ENCODE results near the gene SCCPDH.

The SCCPDH gene

GRCh38 chr1:246778663-246779062 is 54.5 kb downstream of the SCCPDH start (continued):
- no peak for TF ChIP-seq ZNF280D (tag by site-specific recombination; IDR thresholded peaks at IDR 0.05)
- TF ChIP-seq ZNF768 (tag by site-specific recombination; IDR thresholded peaks at IDR 0.05), result no peak
- no peak for TF ChIP-seq ZNF624 (tag by site-specific recombination; IDR thresholded peaks at IDR 0.05)

- POLR2A ChIA-PET, result no interaction called here
- no peak for TF ChIP-seq ZBTB21 (tag by site-specific recombination; IDR thresholded peaks at IDR 0.05)
- TF ChIP-seq HIC1 (tag by site-specific recombination; IDR thresholded peaks at IDR 0.05), result no peak
- TF ChIP-seq ZNF16 (tag by site-specific recombination; IDR thresholded peaks at IDR 0.05; ENCODE audit: low read depth), result no peak
- no peak for TF ChIP-seq ZFHX2 (tag by site-specific recombination; conservative IDR thresholded peaks at IDR 0.05)
- no peak for TF ChIP-seq ZNF423 (tag by site-specific recombination; IDR thresholded peaks at IDR 0.05)
- no peak for TF ChIP-seq ZNF639 (tag by site-specific recombination; IDR thresholded peaks at IDR 0.05)
- TF ChIP-seq ELK4 (IDR thresholded peaks at IDR 0.05; ENCODE audit: borderline replicate concordance, low read depth, low read length), result no peak
- TF ChIP-seq ZNF140 (tag by site-specific recombination; IDR thresholded peaks at IDR 0.05), result no peak
- TF ChIP-seq ZNF302 (tag by site-specific recombination; IDR thresholded peaks at IDR 0.05; ENCODE audit: low read depth), result no peak
- TF ChIP-seq BCL11B (tag by site-specific recombination; IDR thresholded peaks at IDR 0.05; ENCODE audit: low read depth), result no peak
- CTCF ChIA-PET, result no interaction called here
- peaks cover 0 to 26% of the 10 kb centered on the region in 2 experiments; a peak in 1 of 3 replicates for H3K36me3 ChIP-seq (ENCODE audit: control insufficient read depth in 2 of 2, insufficient read depth in 1 of 2, low read length in 2 of 2)
- no peak overlapping the region for H3K27ac ChIP-seq (ENCODE audit: extremely low read depth, low read depth, low read length)
- H3K9me3 ChIP-seq (ENCODE audit: control insufficient read depth, insufficient read depth, low read depth, low read length), result no peaks in the 10 kb centered on the region
- no peaks in the 10 kb centered on the region for H3K4me1 ChIP-seq (ENCODE audit: control insufficient read depth, insufficient read depth, low read length)
- no peak overlapping the region for H3K4me3 ChIP-seq (ENCODE audit: low read depth, low read length)
Observed at GRCh38 chr1:246779561-246780175, 55.5 kb downstream of the SCCPDH start.

DNA sequence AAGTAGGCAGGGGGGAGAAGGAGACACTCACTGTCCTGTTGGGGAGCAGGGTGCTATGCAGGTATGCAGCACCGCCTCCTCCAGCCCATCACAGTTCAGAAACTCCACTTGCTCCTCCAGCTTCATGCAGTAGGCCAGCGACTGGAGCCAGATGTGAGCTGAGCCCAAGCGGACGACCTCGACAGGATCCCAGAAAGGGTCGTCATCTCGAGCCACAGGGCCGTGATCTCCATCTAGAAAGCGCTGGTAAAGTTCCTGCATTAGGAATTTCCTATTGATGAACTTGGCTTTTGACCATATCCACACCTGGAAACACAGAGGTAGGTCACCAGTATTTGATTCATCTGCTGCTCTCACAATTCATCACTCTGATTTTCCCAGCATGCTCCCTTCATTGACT is 56.1 kb downstream of the SCCPDH start:
- Histone ChIP-seq H3K36me3 (ENCODE audit: control insufficient read depth in 2 of 2, insufficient read depth in 1 of 2, low read length in 2 of 2) (peaks cover 0 to 24% of the 10 kb centered on the region in 2 experiments; a peak in 1 of 3 replicates), H3K27ac (ENCODE audit: extremely low read depth, low read depth, low read length) (no peak overlapping the region), H3K4me1 (ENCODE audit: control insufficient read depth, insufficient read depth, low read length) (no peaks in the 10 kb centered on the region), H3K9me3 (ENCODE audit: control insufficient read depth, insufficient read depth, low read depth, low read length) (no peaks in the 10 kb centered on the region), H3K4me3 (ENCODE audit: low read depth, low read length) (no peak overlapping the region)
- ChIA-PET CTCF (no interaction called here), POLR2A (no interaction called here)
- no peak for TF ChIP-seq WT1 (tag by site-specific recombination; IDR thresholded peaks at IDR 0.05)
- TF ChIP-seq ZBTB1 (tag by site-specific recombination; IDR thresholded peaks at IDR 0.05), result no peak
- TF ChIP-seq, protein P1, sequence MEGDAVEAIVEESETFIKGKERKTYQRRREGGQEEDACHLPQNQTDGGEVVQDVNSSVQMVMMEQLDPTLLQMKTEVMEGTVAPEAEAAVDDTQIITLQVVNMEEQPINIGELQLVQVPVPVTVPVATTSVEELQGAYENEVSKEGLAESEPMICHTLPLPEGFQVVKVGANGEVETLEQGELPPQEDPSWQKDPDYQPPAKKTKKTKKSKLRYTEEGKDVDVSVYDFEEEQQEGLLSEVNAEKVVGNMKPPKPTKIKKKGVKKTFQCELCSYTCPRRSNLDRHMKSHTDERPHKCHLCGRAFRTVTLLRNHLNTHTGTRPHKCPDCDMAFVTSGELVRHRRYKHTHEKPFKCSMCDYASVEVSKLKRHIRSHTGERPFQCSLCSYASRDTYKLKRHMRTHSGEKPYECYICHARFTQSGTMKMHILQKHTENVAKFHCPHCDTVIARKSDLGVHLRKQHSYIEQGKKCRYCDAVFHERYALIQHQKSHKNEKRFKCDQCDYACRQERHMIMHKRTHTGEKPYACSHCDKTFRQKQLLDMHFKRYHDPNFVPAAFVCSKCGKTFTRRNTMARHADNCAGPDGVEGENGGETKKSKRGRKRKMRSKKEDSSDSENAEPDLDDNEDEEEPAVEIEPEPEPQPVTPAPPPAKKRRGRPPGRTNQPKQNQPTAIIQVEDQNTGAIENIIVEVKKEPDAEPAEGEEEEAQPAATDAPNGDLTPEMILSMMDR (tag by site-specific recombination; IDR thresholded peaks at IDR 0.05), result no peak

Data from HEK293 (cell line).